ENCODE data around the gene CTSA.

DNA sequence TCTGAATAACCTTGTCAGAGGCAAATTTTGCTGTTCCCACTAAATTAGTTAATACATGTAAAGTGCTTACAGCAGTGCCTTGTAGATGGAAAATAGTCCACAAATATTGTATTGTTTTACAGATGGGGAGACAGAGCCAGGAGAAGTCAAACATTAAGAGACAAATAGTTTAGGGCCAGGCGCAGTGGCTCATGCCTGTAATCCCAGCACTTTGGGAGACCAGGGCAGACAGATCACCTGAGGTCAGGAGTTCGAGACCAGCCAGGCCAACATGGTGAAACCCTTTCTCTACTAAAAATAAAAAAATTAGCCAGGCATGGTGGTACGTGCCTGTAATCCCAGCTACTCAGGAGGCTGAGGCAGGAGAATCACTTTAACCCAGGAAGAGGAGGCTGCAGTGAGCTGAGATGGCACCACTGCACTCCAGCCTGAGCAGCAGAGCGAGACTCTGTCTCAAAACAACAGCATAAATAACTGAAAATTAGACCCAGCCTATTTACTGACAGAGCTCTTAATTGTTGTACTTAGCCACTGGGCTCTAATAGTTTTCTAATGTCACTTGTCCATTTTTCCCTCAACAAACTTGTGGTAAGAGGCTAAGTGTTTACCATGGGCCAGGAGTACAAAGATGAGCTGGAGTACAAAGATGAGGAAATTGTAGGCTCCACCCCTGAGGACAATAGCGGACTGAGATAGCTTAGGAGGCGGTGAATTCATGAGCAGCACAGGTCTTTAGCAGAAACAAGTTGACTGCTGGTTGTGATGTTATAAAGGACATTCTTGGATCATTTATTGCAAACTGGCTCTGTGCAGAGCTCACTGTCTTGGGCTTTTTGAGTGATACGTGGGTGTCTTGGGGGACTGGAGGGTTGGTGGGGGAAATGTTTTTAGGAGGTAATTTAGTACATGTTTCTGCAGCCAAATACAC is 27.3 kb upstream of the CTSA start:
- TF ChIP-seq, protein P1, sequence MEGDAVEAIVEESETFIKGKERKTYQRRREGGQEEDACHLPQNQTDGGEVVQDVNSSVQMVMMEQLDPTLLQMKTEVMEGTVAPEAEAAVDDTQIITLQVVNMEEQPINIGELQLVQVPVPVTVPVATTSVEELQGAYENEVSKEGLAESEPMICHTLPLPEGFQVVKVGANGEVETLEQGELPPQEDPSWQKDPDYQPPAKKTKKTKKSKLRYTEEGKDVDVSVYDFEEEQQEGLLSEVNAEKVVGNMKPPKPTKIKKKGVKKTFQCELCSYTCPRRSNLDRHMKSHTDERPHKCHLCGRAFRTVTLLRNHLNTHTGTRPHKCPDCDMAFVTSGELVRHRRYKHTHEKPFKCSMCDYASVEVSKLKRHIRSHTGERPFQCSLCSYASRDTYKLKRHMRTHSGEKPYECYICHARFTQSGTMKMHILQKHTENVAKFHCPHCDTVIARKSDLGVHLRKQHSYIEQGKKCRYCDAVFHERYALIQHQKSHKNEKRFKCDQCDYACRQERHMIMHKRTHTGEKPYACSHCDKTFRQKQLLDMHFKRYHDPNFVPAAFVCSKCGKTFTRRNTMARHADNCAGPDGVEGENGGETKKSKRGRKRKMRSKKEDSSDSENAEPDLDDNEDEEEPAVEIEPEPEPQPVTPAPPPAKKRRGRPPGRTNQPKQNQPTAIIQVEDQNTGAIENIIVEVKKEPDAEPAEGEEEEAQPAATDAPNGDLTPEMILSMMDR (IDR thresholded peaks at IDR 0.05): no peak
- no peak for TF ChIP-seq POLR2A (IDR thresholded peaks at IDR 0.05)

Measured in testis (tissue), 2 donors.